ENCODE data around the gene FADS6. TPM values are rescaled to one million over a fixed set of nuclear protein-coding genes. Genes with fewer than 3 reads are reported as not detected.

The FADS6 gene
- not detected for total RNA-seq
- long read RNA-seq: 0 reads

GRCh38 chr17:74892974-74893911 is at the start of gene FADS6:
Gene FADS6, minus strand, starts transcription at chr17:74893633. Its CDS starts 38 bp downstream, at chr17:74893595.
- DNase-seq (ENCODE audit: low spot score): no peak

GRCh38 chr17:74941128-74941725 is 47.8 kb upstream of the FADS6 start:
- DNase-seq (ENCODE audit: low spot score): no peak

GRCh38 chr17:74939534-74939933 is 46.1 kb upstream of the FADS6 start:
- DNase-seq (ENCODE audit: low spot score): no peak

- no peak for DNase-seq (ENCODE audit: low spot score)
Measured at GRCh38 chr17:74938194-74938950, 44.9 kb upstream of the FADS6 start.

- no peak for DNase-seq (ENCODE audit: low spot score)
Measured at GRCh38 chr17:74937064-74938051, 43.9 kb upstream of the FADS6 start.

- no peak for DNase-seq (ENCODE audit: low spot score)
Measured at GRCh38 chr17:74936470-74936799, 43.0 kb upstream of the FADS6 start.

GRCh38 chr17:74935585-74936469 is 42.4 kb upstream of the FADS6 start, which contains the start of gene OTOP3:
Gene OTOP3, plus strand, starts transcription at chr17:74935898. Its CDS starts 24 bp downstream, at chr17:74935922.
- DNase-seq (ENCODE audit: low spot score): no peak

GRCh38 chr17:74935048-74935447 is 41.6 kb upstream of the FADS6 start:
- DNase-seq (ENCODE audit: low spot score): no peak

GRCh38 chr17:74930535-74931036 is 37.2 kb upstream of the FADS6 start:
- no peak for DNase-seq (ENCODE audit: low spot score)

GRCh38 chr17:74928786-74929185 is 35.4 kb upstream of the FADS6 start:
- no peak for DNase-seq (ENCODE audit: low spot score)

- DNase-seq (ENCODE audit: low spot score): no peak
Measured at GRCh38 chr17:74925242-74925641, 31.8 kb upstream of the FADS6 start.

- DNase-seq (ENCODE audit: low spot score): no peak
Measured at GRCh38 chr17:74924250-74924948, 31.0 kb upstream of the FADS6 start, which contains the start of gene OTOP2. Gene OTOP2, plus strand, starts transcription at chr17:74924273. Its CDS starts 360 bp downstream, at chr17:74924633.

GRCh38 chr17:74923538-74924249 is 30.3 kb upstream of the FADS6 start:
- no peak for DNase-seq (ENCODE audit: low spot score)

GRCh38 chr17:74922694-74923537 is 29.5 kb upstream of the FADS6 start, which contains the start of gene USH1G:
Gene USH1G, minus strand, starts transcription at chr17:74923255. Its CDS starts 182 bp downstream, at chr17:74923073.
- no peak for DNase-seq (ENCODE audit: low spot score)

- DNase-seq (ENCODE audit: low spot score): no peak
Measured at GRCh38 chr17:74922172-74922571, 28.7 kb upstream of the FADS6 start.

GRCh38 chr17:74921769-74922168 is 28.3 kb upstream of the FADS6 start:
- DNase-seq (ENCODE audit: low spot score): no peak

All from mesenteric fat pad (tissue), 1 donor.